ENCODE data around the gene ST6GALNAC3.

GRCh38 chr1:76302711-76303339, 228.3 kb downstream of the ST6GALNAC3 start:
- TF ChIP-seq CTCF (IDR thresholded peaks at IDR 0.05) = no peak
- no peak for TF ChIP-seq POLR2AphosphoS5 (IDR thresholded peaks at IDR 0.05)
